DOHH2 (cell line): ENCODE measurements around the gene CNNM3.

Experiments
- H3F3A ChIP-seq: fragments of 200-600 bp; sonication (generic), shearing (Covaris generic); 2 replicates; pipeline ENCODE4 v1.6.0; 2016; ENCODE audit warnings: antibody characterized with exemption, mild to moderate bottlenecking; ENCODE audit not compliant: control insufficient read depth, insufficient read depth
- H3K27ac ChIP-seq: fragments of 200-600 bp; sonication (generic); 2 replicates; pipeline ENCODE4 v1.5.1; 2014; ENCODE audit warnings: low read depth, mild to moderate bottlenecking, low read length, moderate library complexity
- H3K27me3 ChIP-seq: fragments of 200-600 bp; sonication (generic); 2 replicates; pipeline ENCODE4 v1.6.1; 2014; ENCODE audit warnings: mild to moderate bottlenecking, low read length, mixed read lengths; ENCODE audit not compliant: control insufficient read depth
- H3K36me3 ChIP-seq: fragments of 200-600 bp; sonication (generic); 2 replicates; pipeline ENCODE4 v1.6.1; 2014; ENCODE audit warnings: mild to moderate bottlenecking, low read length, moderate library complexity, mixed read lengths; ENCODE audit not compliant: control insufficient read depth
- H3K4me1 ChIP-seq: fragments of 200-600 bp; sonication (generic); 2 replicates; pipeline ENCODE4 v1.6.1; 2014; ENCODE audit warnings: mild to moderate bottlenecking, low read length, mixed read lengths; ENCODE audit not compliant: control insufficient read depth
- H3K4me2 ChIP-seq: fragments of 200-600 bp; sonication (generic); 2 replicates; pipeline ENCODE4 v1.6.0; 2014; ENCODE audit warnings: mild to moderate bottlenecking, low read length, moderate library complexity
- H3K4me3 ChIP-seq: fragments of 200-600 bp; sonication (generic); 2 replicates; pipeline ENCODE4 v1.5.1; 2014; ENCODE audit warnings: mild to moderate bottlenecking, low read length, mixed read lengths
- H3K79me2 ChIP-seq: fragments of 200-600 bp; sonication (generic); 2 replicates; pipeline ENCODE4 v1.6.1; 2014; ENCODE audit warnings: mild to moderate bottlenecking, low read length, mixed read lengths; ENCODE audit not compliant: control insufficient read depth
- H3K9me2 ChIP-seq: fragments of 200-600 bp; sonication (generic); replicated peaks from 2 replicates; pipeline ENCODE4 v1.6.1; 2014; ENCODE audit warnings: mild to moderate bottlenecking, low read length, mixed read lengths; ENCODE audit not compliant: control insufficient read depth
- H3K9me3 ChIP-seq: fragments of 200-600 bp; sonication (generic); 2 replicates; pipeline ENCODE4 v1.6.1; 2014; ENCODE audit warnings: antibody characterized with exemption, low read length, mixed read lengths; ENCODE audit not compliant: control insufficient read depth, insufficient read depth
- H4K20me1 ChIP-seq: fragments of 200-600 bp; sonication (generic); 2 replicates; pipeline ENCODE4 v1.6.0; 2014; ENCODE audit warnings: low read depth, mild to moderate bottlenecking, antibody characterized with exemption, low read length, moderate library complexity; ENCODE audit not compliant: control insufficient read depth, insufficient read depth
- CTCF ChIP-seq: fragments of 200-600 bp; sonication (generic); IDR thresholded peaks from one replicate; pipeline ENCODE4 v1.5.1; 2014; ENCODE audit warnings: antibody characterized with exemption, mild to moderate bottlenecking, low read depth, low read length; ENCODE audit not compliant: poor library complexity, severe bottlenecking
- EZH2phosphoT487 ChIP-seq: fragments of 200-600 bp; sonication (generic); IDR thresholded peaks from 2 replicates; pipeline ENCODE4 v1.6.1; 2017; ENCODE audit warnings: borderline replicate concordance, mild to moderate bottlenecking, antibody characterized with exemption, low read length, moderate library complexity, mixed read lengths

The CNNM3 gene

GRCh38 chr2:96809951-96810782 is 5.9 kb upstream of the CNNM3 start:
- no peaks in the 10 kb centered on the region for H4K20me1 ChIP-seq
- no peak overlapping the region for H3K27ac ChIP-seq
- peaks cover 1% of the 10 kb centered on the region for H3K79me2 ChIP-seq
- H3K4me3 ChIP-seq: no peak overlapping the region
- peaks cover 12% of the 10 kb centered on the region for H3F3A ChIP-seq
- H3K27me3 ChIP-seq: no peaks in the 10 kb centered on the region
- peaks cover 52% of the 10 kb centered on the region for H3K4me1 ChIP-seq
- H3K9me2 ChIP-seq: no peaks in the 10 kb centered on the region
- no peaks in the 10 kb centered on the region; the same call in none of the 2 replicates for H3K36me3 ChIP-seq
- no peaks in the 10 kb centered on the region for H3K9me3 ChIP-seq
- no peak for TF ChIP-seq EZH2phosphoT487
- TF ChIP-seq CTCF: no peak
- no peak overlapping the region for H3K4me2 ChIP-seq

- no peak overlapping the region for H3K4me3 ChIP-seq
- peaks cover 6% of the 10 kb centered on the region for H3K79me2 ChIP-seq
- no peak overlapping the region for H3K27ac ChIP-seq
- no peaks in the 10 kb centered on the region for H4K20me1 ChIP-seq
- H3K36me3 ChIP-seq: no peaks in the 10 kb centered on the region; the same call in none of the 2 replicates
- peaks cover 12% of the 10 kb centered on the region for H3F3A ChIP-seq
- peak overlapping the region; percentile 50; the same call in 1 of the 2 replicates for H3K4me2 ChIP-seq
- no peaks in the 10 kb centered on the region for H3K9me2 ChIP-seq
- H3K27me3 ChIP-seq: no peaks in the 10 kb centered on the region
- no peaks in the 10 kb centered on the region for H3K9me3 ChIP-seq
- TF ChIP-seq CTCF (no peak), EZH2phosphoT487 (no peak)
- H3K4me1 ChIP-seq: peaks cover 54% of the 10 kb centered on the region
Measured at GRCh38 chr2:96810783-96811192, 5.3 kb upstream of the CNNM3 start.

- Histone ChIP-seq H3F3A (peaks cover 3% of the 10 kb centered on the region), H3K4me2 (peak overlapping the region; percentile 50), H4K20me1 (no peaks in the 10 kb centered on the region), H3K9me3 (no peaks in the 10 kb centered on the region), H3K9me2 (no peaks in the 10 kb centered on the region), H3K27ac (peak overlapping the region; percentile 21; the same call in 1 of the 2 replicates), H3K27me3 (no peaks in the 10 kb centered on the region), H3K36me3 (no peaks in the 10 kb centered on the region; the same call in none of the 2 replicates), H3K79me2 (peaks cover 7% of the 10 kb centered on the region), H3K4me3 (peak overlapping the region; percentile 34), H3K4me1 (peaks cover 43% of the 10 kb centered on the region)
- TF ChIP-seq EZH2phosphoT487 (no peak), CTCF (no peak)
Measured at GRCh38 chr2:96811917-96812316, 4.2 kb upstream of the CNNM3 start.
